Hypothalamus (tissue), 51 donors: ENCODE results near the gene SLC9A2.
A peak's percentile ranks its signal among the peaks of the same experiment; 100 is the strongest.

Source experiments
- DNase-seq, 51 donors: peaks; one replicate each; lab custom pipeline; 2025; lab: John Stamatoyannopoulos, UW

Gene SLC9A2

DNA sequence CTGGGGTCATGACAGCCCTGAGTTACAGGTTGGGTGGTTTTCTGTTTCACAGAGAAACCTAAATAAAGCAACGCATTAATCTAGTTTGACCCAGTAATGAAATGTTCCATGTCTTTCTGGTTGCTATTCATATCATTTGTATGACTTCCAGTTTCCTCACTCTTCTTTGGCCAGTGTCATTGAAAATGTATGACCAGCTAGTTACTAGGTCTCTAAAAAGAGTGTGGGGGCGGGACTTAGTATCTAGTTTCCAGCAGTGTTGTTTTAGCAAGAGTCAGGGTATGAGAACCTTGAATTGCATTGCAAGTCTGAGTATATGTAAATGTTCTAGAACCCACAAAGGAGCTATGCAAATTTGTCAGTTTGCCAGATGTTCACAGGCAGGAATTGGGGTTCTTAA, 47.7 kb downstream of the SLC9A2 start:
- no peak for DNase-seq

- DNase-seq, result no peak
These were observed 48.8 kb downstream of the SLC9A2 start for GRCh38 chr2:102668171-102668570.

GRCh38 chr2:102669401-102669800, 50.0 kb downstream of the SLC9A2 start:
- no peak for DNase-seq

DNA sequence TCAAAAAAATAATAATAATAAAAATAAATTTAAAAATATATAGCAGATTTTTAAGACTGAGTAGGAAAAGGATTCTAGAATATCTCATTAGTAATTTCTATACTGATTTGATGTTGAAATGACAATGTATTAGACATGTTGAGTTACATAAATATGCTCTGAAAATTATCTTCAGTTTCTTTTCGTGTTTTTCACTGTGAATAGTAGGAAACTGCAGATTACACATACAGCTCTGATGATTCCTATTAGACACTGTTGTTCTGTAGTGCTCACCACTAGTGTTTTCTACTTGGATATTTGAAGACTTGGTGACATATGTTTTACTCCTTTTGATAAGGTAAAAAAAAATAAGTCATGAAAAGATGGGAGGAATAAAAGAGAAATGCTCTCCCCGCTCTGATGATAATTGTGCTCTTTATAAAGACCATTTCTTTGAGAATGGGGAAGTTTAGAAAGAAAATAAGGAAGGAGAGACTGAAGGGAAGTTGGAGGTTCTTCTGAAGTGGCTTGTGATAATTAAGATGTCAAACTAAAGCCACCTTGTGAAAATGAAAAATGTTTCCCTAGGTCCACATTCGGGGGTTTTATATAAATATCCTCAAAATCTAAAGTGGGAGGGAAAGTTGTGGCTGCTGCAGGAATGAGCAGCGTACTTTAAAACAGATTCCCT, 52.9 kb downstream of the SLC9A2 start:
- no peak for DNase-seq

GRCh38 chr2:102674370-102674769, 55.0 kb downstream of the SLC9A2 start:
- DNase-seq, result no peak

GRCh38 chr2:102674836-102675235, 55.5 kb downstream of the SLC9A2 start:
- no peak for DNase-seq

- no peak for DNase-seq
These were observed 58.2 kb downstream of the SLC9A2 start for GRCh38 chr2:102677244-102678215.

DNA sequence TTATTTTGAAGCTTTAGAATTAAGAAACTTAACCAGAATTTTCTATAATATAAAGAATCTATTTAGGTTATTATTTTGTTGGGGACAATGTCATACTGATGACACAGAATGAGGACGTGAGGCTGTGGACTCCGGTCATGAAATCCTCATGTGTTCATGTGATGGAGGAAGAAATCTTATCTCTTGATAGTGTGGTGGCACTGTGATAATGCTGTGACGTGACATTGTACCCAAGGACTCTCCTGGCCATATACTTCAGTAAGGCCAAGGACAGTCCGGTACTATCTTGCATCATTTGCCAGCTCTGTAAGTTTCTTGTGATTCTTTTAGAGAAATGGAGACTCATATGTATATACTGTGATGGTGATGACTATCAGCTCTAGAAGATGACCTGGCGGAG, 59.1 kb downstream of the SLC9A2 start:
- DNase-seq, result no peak

- no peak for DNase-seq
These were observed 67.4 kb downstream of the SLC9A2 start for GRCh38 chr2:102686479-102687439.

- no peak for DNase-seq
These were observed 70.7 kb downstream of the SLC9A2 start for GRCh38 chr2:102690012-102690411.

DNA sequence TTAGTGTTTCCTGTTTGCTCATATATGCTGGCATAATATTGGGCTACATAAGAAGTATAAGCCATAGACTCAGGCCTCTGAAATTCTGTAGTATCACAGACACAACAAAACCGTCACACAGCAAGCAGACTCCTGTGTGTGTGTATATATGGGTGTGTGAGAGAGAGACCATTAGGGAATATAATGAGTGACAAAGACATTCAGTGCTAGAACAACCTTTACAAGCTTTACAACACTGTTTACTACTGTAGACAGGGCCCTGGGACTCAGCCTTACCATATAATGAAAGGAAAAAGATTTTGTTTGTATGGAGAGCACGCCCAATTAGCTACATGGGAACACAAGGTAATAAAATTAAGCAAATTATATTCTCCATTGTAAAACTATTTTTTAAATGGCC, 77.1 kb downstream of the SLC9A2 start:
- DNase-seq, result no peak

DNA sequence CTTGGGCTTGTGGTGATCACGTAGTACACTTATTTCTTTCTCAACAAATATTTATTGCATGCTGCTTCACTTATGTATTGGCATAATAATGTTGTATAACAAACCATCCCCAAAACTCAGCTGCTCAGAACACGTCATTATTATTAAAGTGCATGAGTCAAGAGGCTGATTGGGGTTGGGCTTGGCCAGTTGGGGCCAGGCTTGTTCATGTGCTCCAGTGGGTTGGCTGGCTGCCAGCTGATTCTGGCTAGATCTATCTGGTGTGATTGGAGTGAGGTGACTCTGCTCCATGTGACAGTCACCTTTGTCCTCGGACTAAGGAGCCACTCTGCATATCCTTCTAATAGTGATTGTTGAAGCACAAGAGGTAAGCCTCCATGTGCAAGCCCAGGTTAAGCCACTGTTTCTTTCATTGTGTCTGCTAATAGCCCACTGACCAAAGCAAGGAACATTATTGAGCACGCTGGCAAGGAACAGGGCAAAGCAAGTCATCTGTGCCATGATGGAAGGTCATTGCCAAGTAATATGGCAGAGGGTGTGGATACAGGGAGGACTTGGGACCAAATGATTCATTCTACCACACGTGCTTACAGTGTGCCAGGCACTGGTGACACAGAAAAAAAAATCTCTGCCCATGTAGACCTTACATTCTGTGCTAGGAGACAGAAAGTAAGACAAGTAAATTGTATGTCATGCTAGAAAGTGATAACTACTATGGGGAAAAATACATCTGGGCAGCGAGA, 79.2 kb downstream of the SLC9A2 start:
- DNase-seq, result no peak

GRCh38 chr2:102703305-102703704, 84.0 kb downstream of the SLC9A2 start:
- DNase-seq, result no peak

GRCh38 chr2:102703748-102704147, 84.4 kb downstream of the SLC9A2 start:
- DNase-seq, result peak in 2 of 51 donors; percentile 13 to 17

- DNase-seq, result no peak
These were observed 85.2 kb downstream of the SLC9A2 start for GRCh38 chr2:102704531-102704930.

DNA sequence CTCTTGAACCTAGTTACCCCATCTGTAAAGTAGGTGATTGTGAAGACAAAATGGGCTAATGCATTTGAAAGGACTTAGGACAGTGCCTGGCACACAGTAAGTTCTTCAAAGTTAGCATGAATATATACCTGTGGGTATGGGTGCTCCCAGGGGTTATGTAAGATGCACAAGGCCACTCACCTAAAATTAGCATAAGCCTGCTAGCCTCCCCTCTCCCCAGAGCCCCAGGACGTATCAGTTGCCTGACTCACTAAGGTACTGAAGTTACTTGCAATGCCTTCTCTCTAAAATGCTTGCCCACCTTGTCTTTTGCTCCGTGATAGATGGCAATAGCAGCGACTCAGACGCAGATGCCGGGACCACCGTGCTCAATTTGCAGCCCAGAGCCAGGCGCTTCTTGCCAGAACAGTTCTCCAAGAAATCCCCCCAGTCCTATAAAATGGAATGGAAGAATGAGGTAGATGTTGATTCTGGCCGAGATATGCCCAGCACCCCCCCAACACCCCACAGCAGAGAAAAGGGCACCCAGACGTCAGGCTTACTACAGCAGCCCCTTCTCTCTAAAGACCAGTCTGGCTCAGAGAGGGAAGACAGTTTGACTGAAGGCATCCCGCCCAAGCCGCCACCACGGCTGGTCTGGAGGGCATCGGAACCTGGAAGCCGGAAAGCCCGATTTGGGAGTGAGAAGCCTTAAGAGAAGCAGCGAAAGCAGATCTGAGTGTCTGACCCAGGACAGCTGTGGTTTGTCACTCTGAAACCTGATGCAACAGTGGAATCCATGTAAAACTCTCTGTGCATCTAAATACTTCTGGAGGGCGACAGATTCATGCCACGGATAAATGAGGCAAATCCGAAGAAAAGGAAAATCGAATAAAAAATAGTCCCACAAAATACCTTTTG, 88.7 kb downstream of the SLC9A2 start:
- DNase-seq, result no peak

DNA sequence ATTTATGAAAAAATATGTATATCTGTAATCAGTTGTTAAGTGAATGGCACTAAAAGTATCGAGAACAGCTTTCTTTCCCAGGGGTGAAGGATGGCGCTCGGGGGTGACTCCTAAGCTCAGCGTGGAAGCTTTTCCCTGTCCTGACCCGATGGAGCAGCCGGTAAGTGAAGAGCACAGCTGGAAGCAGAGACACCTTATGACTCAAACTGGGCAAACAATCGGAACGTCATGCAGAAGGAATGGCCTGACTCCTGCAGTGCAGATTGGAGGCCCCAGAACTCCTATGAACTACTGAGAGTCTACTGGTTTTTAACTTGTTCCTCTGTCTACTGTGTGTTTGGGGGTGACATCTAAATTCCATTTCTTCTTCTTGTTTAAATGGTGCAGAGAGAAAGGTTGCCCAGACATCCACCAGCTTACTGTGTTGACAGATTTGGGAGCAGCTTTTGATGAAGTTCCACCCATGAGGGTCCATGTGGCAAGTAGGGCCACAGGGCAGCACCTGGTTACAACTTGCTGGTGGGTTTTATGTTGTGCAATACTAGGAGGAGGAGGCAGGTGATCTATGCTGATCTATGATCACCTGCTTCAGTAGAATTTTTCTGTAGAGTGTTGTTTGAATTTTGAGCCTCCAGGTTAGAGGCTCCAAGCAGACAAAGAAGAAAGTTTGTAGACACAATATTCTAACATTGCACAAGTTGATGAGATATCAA, 89.7 kb downstream of the SLC9A2 start:
- no peak for DNase-seq

DNA sequence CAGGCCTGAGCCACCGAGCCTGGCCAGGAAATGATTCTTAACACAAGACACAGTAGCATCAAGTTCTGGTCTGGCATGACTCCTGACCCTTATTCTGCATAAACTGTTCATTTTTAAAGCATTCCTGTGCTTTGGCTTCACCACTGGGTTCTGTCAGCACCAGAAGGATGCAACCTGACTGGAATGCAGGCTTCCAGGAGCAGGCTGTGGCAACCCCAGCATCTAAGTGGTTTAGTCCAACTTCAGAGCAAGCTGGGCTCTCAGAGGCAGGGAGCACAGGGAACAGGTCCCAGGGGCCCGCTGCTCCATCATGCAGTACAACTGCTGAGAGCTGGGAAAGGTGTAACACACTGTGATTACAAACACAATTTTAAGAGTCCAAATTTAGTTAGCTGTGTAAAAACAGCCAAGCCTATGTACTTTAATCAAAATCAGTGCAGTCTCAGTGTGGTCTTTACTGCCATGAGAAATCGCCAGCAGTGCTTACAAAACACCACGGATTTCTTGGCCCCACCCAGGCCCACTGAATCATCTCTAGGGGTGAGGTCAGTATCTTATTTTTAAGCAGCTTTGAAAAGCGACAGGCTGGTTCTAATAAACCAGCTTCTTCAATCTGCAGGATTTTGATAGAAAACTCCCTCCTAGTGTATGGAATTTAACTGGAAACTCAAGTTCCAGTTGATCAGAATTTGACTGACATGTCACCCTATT, 98.1 kb downstream of the SLC9A2 start:
- DNase-seq, result no peak
